ENCODE results near the gene HSDL1. TPM values are rescaled to one million over a fixed set of nuclear protein-coding genes. Genes with fewer than 3 reads are reported as not detected.

Gene HSDL1
- polyA plus RNA-seq, 1 experiment, result 12.1 TPM

DNA sequence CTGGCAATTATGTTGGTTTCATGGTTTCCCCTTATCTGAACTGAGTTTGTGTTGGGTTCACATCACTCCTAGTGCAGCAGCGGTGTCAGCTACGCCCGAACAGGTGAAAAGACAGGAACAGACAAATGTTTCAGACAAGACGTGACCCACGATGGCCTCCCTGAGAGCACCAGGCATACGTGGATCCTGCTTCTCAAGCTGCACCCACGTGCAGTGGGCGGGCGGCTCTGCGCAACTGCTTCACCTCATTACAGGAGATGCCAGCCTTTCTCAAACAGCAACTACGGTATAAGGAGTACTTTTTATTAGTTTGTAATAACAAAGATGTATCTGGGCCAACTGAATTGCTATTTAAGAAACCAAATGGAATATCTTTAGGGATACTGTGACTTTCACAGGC, 69.6 kb downstream of the HSDL1 start:
- no peak for DNase-seq (ENCODE audit: low read depth)
- Histone ChIP-seq H3K4me3 (ENCODE audit: low read depth, low read length) (no peak overlapping the region), H3K27me3 (ENCODE audit: control insufficient read depth, insufficient read depth, low read length) (no peaks in the 10 kb centered on the region), H3K36me3 (ENCODE audit: control insufficient read depth, insufficient read depth, low read length) (peaks cover 23% of the 10 kb centered on the region)
- POLR2A ChIA-PET, result no interaction called here
- TF ChIP-seq, protein P1, sequence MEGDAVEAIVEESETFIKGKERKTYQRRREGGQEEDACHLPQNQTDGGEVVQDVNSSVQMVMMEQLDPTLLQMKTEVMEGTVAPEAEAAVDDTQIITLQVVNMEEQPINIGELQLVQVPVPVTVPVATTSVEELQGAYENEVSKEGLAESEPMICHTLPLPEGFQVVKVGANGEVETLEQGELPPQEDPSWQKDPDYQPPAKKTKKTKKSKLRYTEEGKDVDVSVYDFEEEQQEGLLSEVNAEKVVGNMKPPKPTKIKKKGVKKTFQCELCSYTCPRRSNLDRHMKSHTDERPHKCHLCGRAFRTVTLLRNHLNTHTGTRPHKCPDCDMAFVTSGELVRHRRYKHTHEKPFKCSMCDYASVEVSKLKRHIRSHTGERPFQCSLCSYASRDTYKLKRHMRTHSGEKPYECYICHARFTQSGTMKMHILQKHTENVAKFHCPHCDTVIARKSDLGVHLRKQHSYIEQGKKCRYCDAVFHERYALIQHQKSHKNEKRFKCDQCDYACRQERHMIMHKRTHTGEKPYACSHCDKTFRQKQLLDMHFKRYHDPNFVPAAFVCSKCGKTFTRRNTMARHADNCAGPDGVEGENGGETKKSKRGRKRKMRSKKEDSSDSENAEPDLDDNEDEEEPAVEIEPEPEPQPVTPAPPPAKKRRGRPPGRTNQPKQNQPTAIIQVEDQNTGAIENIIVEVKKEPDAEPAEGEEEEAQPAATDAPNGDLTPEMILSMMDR (IDR thresholded peaks at IDR 0.05; ENCODE audit: insufficient read depth, low read depth, low read length), result no peak
- CTCF ChIA-PET, result interaction anchor here (1.0 to 1.4 kb wide), 4 partner anchors 9 to 148 kb away, joined by 3 to 7 read pairs (median 6); no protein-coding TSS in a partner anchor

DNA sequence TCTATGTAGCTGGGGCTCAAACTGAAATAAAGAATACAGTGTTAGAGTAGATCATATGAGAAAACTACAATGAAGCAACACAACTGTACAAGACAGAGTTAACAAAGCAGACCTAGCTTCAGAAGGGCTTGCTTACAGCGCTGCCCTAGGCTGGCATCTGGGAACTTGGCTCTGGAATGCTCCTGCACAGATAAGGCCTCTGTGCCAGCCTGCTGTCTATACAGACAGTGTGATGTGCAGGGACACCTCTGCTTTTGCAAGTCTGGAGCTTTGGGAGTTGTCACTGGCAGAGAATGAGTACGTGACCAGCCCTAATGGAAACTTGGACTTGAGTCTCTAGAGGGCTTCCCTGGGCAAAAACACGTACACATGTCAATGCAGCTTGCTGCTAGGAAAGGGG, 70.3 kb downstream of the HSDL1 start:
- TF ChIP-seq, protein P1 (IDR thresholded peaks at IDR 0.05; ENCODE audit: insufficient read depth, low read depth, low read length), result no peak
- Histone ChIP-seq H3K27me3 (ENCODE audit: control insufficient read depth, insufficient read depth, low read length) (no peaks in the 10 kb centered on the region), H3K36me3 (ENCODE audit: control insufficient read depth, insufficient read depth, low read length) (peaks cover 27% of the 10 kb centered on the region), H3K4me3 (ENCODE audit: low read depth, low read length) (no peak overlapping the region)
- DNase-seq (ENCODE audit: low read depth), result no peak
- CTCF ChIA-PET, result interaction anchor here (1.0 to 1.4 kb wide), 4 partner anchors 9 to 147 kb away, joined by 3 to 7 read pairs (median 6); no protein-coding TSS in a partner anchor
- POLR2A ChIA-PET, result no interaction called here

Other genes starting within 250 kb of the HSDL1 start
- 2.1 and 2.6 TPM in 2 replicates for gene MLYCD, start 246.1 kb downstream of the HSDL1 start, polyA plus RNA-seq (2011; rRNA removed)
- 2.0 and 5.1 TPM in 2 replicates for gene OSGIN1, start 191.9 kb downstream of the HSDL1 start, polyA plus RNA-seq (2011; rRNA removed)
- 0.06 and 0.15 TPM in 2 replicates for gene NECAB2, start 176.9 kb downstream of the HSDL1 start, polyA plus RNA-seq (2011; rRNA removed)
- not detected in 2 replicates for gene SLC38A8, start 102.4 kb downstream of the HSDL1 start, polyA plus RNA-seq (2011; rRNA removed)
- 72.6 and 89.7 TPM in 2 replicates for gene MBTPS1, start 28.2 kb downstream of the HSDL1 start, polyA plus RNA-seq (2011; rRNA removed)
- gene DNAAF1, start 131 bp upstream of the HSDL1 start, polyA plus RNA-seq (2011; rRNA removed), result not detected in 2 replicates
- gene TAF1C, start 41.9 kb upstream of the HSDL1 start, polyA plus RNA-seq (2011; rRNA removed), result 12.8 and 23.4 TPM in 2 replicates
- gene ADAD2, start 46.0 kb upstream of the HSDL1 start, polyA plus RNA-seq (2011; rRNA removed), result not detected in 2 replicates
- gene KCNG4, start 94.8 kb upstream of the HSDL1 start, polyA plus RNA-seq (2011; rRNA removed), result not detected in 2 replicates
- gene WFDC1, start 149.7 kb upstream of the HSDL1 start, polyA plus RNA-seq (2011; rRNA removed), result 62.1 and 85.8 TPM in 2 replicates
- not detected in 2 replicates for gene ATP2C2, start 223.4 kb upstream of the HSDL1 start, polyA plus RNA-seq (2011; rRNA removed)

Data from BJ (cell line).